HG02840 (cell line): ENCODE results near the gene USP14.

Experiments used
- ATAC-seq: cut with Tn5 transposase; IDR thresholded peaks from one replicate; pipeline ENCODE4 v1.9.1; 2021; ENCODE audit warnings: mild to moderate bottlenecking, moderate library complexity, moderate number of reproducible peaks; ENCODE audit not compliant: unreplicated experiment, low FRiP score

Gene USP14

GRCh38 chr18:220708-221107, 62.4 kb downstream of the USP14 start:
- ATAC-seq, result no peak

- ATAC-seq, result no peak
Measured at GRCh38 chr18:225745-226144, 67.4 kb downstream of the USP14 start.

GRCh38 chr18:227374-227773, 69.0 kb downstream of the USP14 start:
- no peak for ATAC-seq

- no peak for ATAC-seq
Measured at GRCh38 chr18:227902-228301, 69.5 kb downstream of the USP14 start.

GRCh38 chr18:228586-228985, 70.2 kb downstream of the USP14 start:
- no peak for ATAC-seq

GRCh38 chr18:231563-231962, 73.2 kb downstream of the USP14 start:
- ATAC-seq, result no peak

GRCh38 chr18:240175-240574, 81.8 kb downstream of the USP14 start:
- no peak for ATAC-seq

- no peak for ATAC-seq
Measured at GRCh38 chr18:245282-245847, 87.0 kb downstream of the USP14 start.

GRCh38 chr18:248053-248452, 89.7 kb downstream of the USP14 start:
- ATAC-seq, result no peak

- ATAC-seq, result no peak
Measured at GRCh38 chr18:250685-251084, 92.3 kb downstream of the USP14 start.

- ATAC-seq, result no peak
Measured at GRCh38 chr18:251572-251971, 93.2 kb downstream of the USP14 start.

GRCh38 chr18:253121-253520, 94.8 kb downstream of the USP14 start:
- no peak for ATAC-seq

DNA sequence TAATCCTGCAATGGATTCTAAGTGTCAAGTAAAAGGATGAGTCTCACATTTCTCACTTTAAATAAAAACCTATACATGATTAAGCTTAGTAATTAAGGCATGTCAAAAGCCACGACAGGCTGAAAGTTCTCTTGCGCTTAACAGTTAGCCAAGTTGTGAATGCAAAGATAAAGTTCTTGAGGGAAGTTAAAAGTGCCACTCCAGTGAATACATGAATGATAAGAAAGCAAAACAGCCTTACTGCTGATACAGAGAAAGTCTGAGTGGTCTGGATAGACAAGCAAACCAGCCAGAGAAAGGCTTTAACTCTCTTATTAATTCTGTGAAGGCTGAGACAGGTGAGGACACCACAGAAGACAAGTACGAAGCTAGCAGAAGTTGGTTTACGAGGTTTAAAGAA, 96.8 kb downstream of the USP14 start:
- ATAC-seq, result no peak

- ATAC-seq, result no peak
Measured at GRCh38 chr18:260547-260946, 102.2 kb downstream of the USP14 start.

DNA sequence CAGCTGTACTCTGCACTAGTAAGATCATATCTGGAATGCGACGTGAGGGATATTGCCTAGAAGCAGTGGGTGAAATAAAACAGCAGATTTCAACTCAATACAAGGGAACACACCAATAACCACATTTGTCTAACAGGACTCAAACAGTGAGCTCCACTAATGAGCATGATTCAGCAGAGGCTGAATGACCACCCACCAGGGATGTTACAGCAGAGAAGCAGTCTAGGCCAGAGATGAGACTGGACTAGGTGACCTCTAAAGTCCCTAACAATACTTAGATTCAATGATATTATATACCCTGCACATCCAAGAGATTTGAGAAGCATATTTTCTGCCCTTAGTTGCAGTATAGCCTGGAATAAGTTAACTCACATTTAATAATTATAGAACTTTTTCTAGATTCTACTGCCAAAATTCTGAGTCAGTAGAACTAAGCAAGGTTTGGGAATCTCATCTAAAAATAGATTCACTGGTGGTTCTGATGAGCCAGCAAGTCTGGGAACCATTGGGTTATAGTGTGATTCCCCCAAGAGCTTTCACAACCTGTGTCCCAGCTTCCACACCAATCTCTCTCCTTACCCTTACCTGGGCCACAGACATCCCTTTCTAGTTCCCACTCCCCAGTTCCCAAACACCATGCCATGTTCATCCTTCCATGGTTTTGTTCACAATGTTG, 103.2 kb downstream of the USP14 start:
- ATAC-seq, result no peak
